Activated naive CD4-positive, alpha-beta T cell treated with anti-CD3 and anti-CD28 coated beads, Interleukin-2, amount 50 U/mL, for 16 hours (primary cell): ENCODE data around the gene FOXG1.

Source experiments
- DNase-seq: peaks from one replicate; pipeline ENCODE4 v3.0.0-alpha.2; 2020

The FOXG1 gene

DNA sequence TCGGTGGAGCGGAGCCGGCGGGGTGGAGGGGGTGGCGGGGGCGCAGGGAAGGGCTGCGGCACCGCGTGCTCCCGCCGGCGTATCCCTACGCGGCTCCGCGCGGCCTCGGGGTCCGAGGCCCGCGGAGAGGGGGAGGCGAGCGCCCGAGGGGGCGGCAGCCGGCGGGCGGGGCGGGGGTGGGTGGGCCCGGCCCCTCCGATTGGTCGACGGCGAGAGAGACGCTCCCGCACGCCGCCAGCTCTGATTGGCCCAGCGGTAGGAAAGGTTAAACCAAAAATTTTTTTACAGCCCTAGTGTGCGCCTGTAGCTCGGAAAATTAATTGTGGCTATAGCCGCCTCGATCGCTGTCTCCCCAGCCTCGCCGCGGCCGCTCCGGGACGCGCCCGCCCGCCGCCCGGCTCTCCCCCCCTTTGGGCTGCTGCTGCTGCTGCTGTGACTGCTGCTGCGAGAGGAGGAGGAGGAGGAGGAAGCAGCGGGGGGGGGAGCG is at the start of gene FOXG1:
TSS of gene FOXG1 (plus strand) at position 319 of the 487 bp plus-strand sequence. CDS start 493 bp downstream, outside the sequence.
- DNase-seq = no peak

DNA sequence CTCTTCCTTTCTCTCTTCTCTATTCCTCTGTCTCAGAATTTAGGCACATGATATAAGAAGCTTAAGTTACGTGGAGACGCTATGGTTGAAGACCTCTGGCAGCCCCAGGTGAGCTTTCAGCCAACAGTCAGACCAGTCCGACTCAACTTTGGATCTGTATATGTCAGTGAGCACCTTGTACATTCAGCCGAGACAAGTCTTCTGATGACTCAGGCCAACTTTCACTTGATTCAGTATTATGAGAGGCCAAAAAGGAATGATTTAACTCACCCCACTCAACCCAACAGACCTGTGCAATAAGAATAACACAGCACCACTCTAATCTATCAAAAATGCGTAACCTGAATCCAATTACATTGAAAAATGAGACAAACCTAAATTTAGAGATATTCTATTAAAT is 47.5 kb upstream of the FOXG1 start:
- DNase-seq = no peak

GRCh38 chr14:28731358-28731757 is 35.2 kb upstream of the FOXG1 start:
- no peak for DNase-seq

DNA sequence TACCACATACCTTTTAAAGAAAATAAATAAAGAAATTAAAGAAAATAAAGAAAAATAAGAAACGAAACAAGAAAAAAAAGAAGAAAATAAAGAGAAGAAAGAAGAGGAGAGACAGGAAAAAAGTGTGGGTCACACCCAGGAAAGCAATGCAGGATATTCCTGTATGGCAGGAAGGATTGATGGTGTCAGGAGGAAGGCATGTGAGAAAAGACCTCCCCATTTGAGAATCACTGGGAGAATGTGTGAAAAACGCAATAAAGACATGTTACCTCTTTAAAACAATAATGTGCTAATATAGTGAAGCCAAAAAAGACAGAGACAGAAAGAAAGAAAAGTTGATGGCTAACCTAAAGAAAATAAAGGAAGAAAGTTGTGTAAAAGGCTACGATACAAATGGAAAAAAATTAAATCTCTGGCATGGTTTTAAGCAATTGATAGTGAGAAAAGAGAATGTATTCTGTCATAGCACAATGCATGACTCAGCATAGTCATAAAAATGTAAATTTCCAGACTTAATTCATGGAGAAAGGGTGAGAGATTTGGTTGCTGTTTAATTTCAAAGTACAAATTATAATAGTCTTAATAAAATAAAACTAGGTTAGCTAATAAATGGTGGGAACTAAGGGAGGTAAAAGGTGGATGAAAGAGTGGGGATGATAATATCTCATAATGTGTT is 24.3 kb upstream of the FOXG1 start:
- no peak for DNase-seq

GRCh38 chr14:28744126-28744525 is 22.5 kb upstream of the FOXG1 start:
- DNase-seq = no peak

- DNase-seq = no peak
Measured at GRCh38 chr14:28745176-28745575, 21.4 kb upstream of the FOXG1 start.

- DNase-seq = no peak
Measured at GRCh38 chr14:28746247-28746646, 20.3 kb upstream of the FOXG1 start.

DNA sequence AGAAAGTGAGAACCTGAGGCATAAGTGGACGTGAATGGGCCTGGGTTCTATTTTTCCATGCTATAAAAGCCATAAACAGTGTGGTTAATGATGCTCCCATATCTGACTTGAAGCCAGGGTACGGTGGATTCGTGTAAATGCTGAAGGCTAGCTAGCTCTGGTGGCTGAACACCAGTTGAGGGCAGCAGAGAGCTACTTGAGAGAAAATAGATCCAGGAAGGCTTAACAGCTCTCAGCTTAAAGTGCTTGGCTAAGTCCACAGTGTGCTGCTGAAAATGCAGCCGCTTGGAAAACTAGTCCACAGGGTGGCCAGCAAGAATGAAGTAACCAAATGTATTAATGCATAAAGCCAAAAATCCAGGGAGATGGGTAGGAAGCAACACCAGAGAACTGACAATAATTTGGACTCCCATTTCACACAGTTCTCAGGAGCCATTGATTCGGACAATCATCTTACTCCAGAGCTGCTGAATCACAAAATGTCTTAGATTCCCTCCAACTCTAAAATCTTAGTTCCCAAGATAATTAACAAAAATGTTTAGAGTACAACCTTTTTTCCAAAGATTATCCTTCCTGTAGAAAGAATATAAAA is 15.0 kb upstream of the FOXG1 start:
- no peak for DNase-seq

DNA sequence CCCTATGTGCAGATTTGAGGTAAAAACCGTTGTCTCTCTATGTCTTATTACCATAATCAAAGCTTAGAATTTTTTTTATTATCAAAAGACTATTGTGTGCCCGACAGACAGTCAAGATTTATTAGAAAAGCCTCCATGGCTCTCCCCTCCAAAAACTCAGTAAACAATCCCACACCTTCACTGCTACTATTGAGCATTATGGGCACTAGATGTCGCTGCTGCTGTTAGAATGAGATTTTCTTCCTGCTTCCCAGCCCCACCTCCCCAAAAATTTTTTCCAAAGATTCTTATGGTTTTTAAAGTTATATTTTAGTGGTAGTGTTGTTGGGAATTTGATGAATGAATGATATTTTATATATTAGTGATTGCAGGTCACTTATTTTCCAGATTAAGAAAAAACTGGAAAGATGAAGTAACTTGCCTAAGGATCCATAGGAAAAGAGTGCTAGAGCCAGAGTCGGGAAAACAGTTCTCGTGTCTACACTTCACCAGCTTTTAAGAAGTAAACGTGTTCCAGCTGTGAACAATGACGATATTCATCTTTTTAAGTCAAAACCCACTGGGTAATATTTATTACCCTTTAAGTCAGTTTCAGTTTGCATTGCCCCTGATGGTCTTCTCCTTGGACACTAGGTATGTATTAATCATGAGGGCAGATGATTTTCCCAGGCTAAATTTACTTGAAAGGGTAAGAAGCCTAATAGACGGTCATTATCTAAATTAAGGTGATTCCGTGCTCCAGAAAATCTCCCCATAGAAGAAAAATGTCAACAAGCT is 12.2 kb upstream of the FOXG1 start:
- DNase-seq = no peak

GRCh38 chr14:28755198-28755815 is 11.3 kb upstream of the FOXG1 start:
- no peak for DNase-seq

- no peak for DNase-seq
Measured at GRCh38 chr14:28755884-28756268, 10.7 kb upstream of the FOXG1 start.

GRCh38 chr14:28756269-28756883 is 10.2 kb upstream of the FOXG1 start:
- no peak for DNase-seq

DNA sequence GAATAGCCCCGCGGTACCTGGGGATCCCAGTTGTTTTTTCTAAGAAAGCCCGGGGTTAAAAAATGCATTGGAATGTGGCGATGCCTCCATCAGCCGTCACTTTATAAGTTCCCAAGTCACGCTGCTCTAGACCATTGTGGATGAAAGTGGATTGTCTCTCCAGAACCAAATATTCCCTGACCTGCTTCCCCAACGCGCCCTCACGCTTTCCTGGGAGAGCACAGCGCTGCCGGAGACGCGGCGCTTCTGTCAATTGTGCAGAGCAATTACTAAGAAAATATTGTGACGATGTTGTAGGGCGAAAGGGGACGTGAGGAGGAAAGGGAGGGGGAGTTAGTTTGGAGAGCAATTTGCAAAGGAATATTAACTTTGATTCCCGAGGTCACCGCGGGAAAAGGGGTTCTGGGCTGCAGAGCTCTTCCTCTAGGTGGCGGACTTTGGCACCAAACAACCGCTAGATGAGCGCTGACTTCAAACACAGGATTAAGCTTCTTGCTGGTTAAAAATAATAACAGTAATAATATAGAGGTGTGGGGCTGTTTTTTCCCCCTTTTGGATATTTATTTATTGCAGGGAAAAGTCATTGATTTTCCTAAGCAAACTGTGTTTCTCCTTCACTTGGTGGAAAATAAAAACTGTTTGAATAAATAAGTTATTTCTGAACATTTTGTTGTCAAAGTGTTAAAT is 9.6 kb upstream of the FOXG1 start:
- no peak for DNase-seq

DNA sequence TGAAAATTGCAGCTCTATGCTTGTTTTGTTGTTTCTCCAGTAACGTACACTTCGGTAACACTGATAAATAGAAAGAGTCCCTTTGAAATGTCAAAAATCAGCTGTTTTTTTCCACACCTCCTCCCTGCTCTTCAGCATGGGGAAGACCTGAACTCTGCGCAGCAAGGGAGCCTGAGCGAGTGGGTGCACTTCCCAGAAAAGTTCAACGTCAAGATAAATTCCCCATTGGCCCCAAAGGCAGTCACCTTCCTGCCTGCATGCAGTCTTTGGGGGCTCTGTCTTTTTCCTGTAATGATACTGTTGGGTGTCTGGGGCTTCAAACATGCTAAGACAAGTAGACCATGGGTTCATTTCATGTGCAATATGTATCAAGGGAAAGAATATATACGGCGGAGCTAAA is 8.8 kb upstream of the FOXG1 start:
- DNase-seq = no peak

DNA sequence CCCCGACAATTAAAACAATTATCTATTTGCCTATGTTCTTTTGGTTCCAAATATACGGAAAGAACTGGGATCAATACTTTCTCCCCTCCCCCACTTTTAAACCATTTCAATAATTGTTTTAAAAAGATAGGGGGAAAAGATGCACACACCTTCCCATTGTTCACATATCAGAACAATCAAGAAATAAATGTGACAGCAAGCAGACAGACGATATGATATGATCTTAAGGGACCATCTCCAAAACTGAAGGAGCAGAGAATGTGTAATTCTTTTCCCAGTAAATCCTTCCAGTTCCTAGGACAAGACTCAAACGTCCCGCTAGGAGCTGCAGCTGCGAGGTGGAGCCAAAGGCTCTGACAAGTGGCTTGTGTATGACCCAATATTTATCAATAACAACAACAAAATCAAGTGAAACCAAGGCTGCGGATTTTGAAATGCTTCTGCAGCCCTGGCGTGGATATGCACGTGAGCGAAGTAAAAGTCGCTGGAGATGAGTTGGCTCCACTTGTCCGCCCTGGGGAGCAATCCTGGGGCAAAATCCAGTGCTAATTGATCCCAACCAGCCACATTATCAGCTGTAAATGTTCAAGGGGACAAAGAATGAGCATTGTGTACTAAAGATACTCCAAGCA is 8.2 kb upstream of the FOXG1 start:
- no peak for DNase-seq

DNA sequence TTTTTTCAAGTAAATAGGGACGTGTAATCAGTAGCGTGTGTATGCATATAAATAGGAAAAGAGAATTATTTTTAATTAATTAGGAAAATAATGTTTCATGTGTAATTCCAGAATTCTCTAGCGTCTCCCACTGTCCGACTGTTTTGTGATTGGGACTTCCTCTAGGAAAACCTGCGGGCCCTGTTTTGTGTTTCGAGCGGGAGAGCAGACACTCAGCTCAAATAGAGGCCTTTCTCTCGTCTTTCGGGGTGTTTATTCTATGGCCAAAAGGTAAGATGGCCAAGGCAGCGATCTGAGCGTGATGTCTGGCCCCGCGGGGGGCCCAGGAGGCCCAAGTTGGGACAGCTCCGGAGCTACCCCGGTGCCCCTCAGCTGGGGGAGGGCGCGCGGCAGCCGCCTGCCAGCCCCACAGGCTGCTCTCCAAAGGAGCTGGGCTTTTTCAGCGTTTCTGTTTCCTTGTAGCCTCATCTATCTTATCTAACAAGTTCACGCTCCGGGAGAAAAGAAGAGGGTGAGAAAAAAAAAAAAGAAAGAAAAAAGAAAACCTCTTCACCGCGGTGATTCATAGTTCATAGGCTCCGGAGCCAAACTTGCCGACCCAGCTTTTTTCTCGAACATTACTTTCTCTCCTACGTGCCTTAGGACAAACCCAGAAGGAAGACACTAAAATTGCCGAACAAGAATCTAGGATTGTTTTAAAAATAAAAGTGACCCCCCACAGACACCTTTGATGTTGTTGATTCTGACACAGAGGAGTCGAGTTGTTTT is 7.5 kb upstream of the FOXG1 start:
- DNase-seq = no peak

GRCh38 chr14:28759653-28760313 is 6.8 kb upstream of the FOXG1 start:
- no peak for DNase-seq

GRCh38 chr14:28760431-28760996 is 6.1 kb upstream of the FOXG1 start:
- DNase-seq = no peak

GRCh38 chr14:28761438-28762291 is 4.9 kb upstream of the FOXG1 start:
- DNase-seq = no peak
